Peyer's patch (tissue), 4 donors: ENCODE measurements around the gene ZNF184. TPM values are rescaled to one million over a fixed set of nuclear protein-coding genes. Genes with fewer than 3 reads are reported as not detected.

Source experiments
- DNase-seq, 3 donors: peaks; one replicate each; pipeline ENCODE4 v3.0.0-alpha.2; 2017 to 2019
- H3K27ac ChIP-seq, 4 donors: fragments of 200-600 bp; sonication (generic); one replicate each; pipeline ENCODE4 v1.5.1; 2016 to 2019
- H3K27me3 ChIP-seq, 2 donors: fragments of 200-600 bp; sonication (generic); one replicate each; pipeline ENCODE4 v1.5.1; 2019
- H3K36me3 ChIP-seq, 3 donors: fragments of 200-600 bp; sonication (generic); one replicate each; pipeline ENCODE4 v1.5.1; 2016 to 2019
- H3K4me1 ChIP-seq, 4 donors: fragments of 200-600 bp; sonication (generic); one replicate each; pipeline ENCODE4 v1.5.1; 2016 to 2019
- H3K4me3 ChIP-seq, 4 donors: fragments of 200-600 bp; sonication (generic); 1 replicate in 3 of 4; 2 replicates in 1 of 4; pipeline ENCODE4 v1.5.1; 2016 to 2019; ENCODE audit warnings: mild to moderate bottlenecking in 1 of 4
- H3K9me3 ChIP-seq, 4 donors: fragments of 200-600 bp; sonication (generic); one replicate each; pipeline ENCODE4 v1.5.1; 2016 to 2019; ENCODE audit warnings: mild to moderate bottlenecking in 1 of 4
- POLR2A ChIP-seq, 2 donors: fragments of 450-650 bp; IDR thresholded peaks; one replicate each; pipeline ENCODE4 v1.5.1; 2017; ENCODE audit warnings: antibody characterized with exemption in 2 of 2, mild to moderate bottlenecking in 2 of 2, moderate library complexity in 2 of 2
- total RNA-seq, 4 donors: library from RNA; depleted of rRNA; stranded (reverse); fragments of >200 nt; gene quantifications; one replicate each; pipeline ENCODE4 v1.1.0, GENCODE V29; 2016
- TF ChIP-seq, protein P1 (sequence below), 6 experiments: fragments of 450-650 bp in 4 of 6; fragments of 200-600 bp in 2 of 6; sonication (generic) in 1 of 6; IDR thresholded peaks; one replicate each; pipeline ENCODE4 v1.5.1; 2017 to 2019; ENCODE audit warnings: antibody characterized with exemption in 6 of 6, mild to moderate bottlenecking in 3 of 6, moderate library complexity in 1 of 6

Gene ZNF184
- total RNA-seq, 4 donors from 2014 or later: 4.9 to 6.8 (median 5.8) TPM

DNA sequence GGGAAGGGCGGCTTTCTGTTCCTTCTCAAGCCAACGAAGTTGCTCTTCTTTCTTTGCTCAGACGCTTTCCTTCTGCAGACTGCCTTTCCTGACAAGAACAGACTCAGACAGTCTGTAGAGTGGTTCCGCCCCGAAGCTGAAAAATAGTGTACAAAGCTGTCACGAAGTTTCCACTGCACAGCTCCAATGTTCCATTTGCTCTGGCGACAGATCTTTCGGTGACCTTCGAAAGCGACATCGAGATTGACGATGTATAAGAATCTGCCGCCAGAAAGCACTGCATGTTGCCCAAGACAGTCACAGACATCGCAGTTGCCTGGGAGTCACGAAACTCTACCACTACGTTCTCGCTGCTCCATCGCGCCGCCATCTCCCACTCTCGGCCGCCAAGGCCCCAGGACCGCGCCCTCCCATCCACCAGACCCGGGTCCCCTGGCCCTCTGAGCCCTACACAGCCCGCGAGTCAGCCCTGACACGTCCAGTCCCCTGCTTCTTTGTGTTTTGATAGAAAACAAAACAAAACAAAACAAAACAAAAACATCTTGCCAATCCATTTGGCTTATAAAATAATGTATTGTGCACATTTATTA lies 42.1 kb upstream of the ZNF184 start:
- Histone ChIP-seq H3K27ac (no peak overlapping the region), H3K4me3 (no peak overlapping the region), H3K4me1 (peaks cover 0 to 5% (median 0%) of the 10 kb centered on the region in 4 donors), H3K9me3 (no peaks in the 10 kb centered on the region), H3K27me3 (no peaks in the 10 kb centered on the region), H3K36me3 (no peaks in the 10 kb centered on the region)
- no peak for DNase-seq
- no peak for TF ChIP-seq POLR2A (IDR thresholded peaks at IDR 0.05)
- TF ChIP-seq, protein P1, sequence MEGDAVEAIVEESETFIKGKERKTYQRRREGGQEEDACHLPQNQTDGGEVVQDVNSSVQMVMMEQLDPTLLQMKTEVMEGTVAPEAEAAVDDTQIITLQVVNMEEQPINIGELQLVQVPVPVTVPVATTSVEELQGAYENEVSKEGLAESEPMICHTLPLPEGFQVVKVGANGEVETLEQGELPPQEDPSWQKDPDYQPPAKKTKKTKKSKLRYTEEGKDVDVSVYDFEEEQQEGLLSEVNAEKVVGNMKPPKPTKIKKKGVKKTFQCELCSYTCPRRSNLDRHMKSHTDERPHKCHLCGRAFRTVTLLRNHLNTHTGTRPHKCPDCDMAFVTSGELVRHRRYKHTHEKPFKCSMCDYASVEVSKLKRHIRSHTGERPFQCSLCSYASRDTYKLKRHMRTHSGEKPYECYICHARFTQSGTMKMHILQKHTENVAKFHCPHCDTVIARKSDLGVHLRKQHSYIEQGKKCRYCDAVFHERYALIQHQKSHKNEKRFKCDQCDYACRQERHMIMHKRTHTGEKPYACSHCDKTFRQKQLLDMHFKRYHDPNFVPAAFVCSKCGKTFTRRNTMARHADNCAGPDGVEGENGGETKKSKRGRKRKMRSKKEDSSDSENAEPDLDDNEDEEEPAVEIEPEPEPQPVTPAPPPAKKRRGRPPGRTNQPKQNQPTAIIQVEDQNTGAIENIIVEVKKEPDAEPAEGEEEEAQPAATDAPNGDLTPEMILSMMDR (IDR thresholded peaks at IDR 0.05): no peak

DNA sequence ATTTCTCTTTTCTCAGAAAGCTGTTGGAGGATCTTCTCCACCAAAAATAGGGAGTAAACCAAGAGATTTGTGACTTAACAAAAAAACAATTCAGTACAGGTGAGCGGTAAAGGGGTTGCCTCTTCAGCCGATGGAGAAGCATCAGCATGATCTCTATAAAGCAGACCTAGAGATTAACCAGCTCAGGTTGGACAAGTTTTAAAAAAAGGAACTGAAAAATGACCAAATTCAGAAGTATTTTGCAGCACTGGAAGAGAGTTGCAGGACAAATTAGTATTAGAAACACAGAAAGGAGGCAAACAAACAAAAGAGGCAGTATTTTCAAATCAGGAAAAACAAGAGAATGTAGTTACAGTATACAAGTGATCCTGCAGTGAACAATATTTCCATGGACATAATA lies 39.6 kb upstream of the ZNF184 start:
- H3K4me1 ChIP-seq: no peaks in the 10 kb centered on the region
- no peaks in the 10 kb centered on the region for H3K9me3 ChIP-seq
- TF ChIP-seq, protein P1 (IDR thresholded peaks at IDR 0.05): no peak
- no peak for TF ChIP-seq POLR2A (IDR thresholded peaks at IDR 0.05)
- DNase-seq: no peak
- H3K27me3 ChIP-seq: no peaks in the 10 kb centered on the region
- H3K27ac ChIP-seq: no peak overlapping the region
- H3K36me3 ChIP-seq: no peaks in the 10 kb centered on the region
- no peak overlapping the region for H3K4me3 ChIP-seq

DNA sequence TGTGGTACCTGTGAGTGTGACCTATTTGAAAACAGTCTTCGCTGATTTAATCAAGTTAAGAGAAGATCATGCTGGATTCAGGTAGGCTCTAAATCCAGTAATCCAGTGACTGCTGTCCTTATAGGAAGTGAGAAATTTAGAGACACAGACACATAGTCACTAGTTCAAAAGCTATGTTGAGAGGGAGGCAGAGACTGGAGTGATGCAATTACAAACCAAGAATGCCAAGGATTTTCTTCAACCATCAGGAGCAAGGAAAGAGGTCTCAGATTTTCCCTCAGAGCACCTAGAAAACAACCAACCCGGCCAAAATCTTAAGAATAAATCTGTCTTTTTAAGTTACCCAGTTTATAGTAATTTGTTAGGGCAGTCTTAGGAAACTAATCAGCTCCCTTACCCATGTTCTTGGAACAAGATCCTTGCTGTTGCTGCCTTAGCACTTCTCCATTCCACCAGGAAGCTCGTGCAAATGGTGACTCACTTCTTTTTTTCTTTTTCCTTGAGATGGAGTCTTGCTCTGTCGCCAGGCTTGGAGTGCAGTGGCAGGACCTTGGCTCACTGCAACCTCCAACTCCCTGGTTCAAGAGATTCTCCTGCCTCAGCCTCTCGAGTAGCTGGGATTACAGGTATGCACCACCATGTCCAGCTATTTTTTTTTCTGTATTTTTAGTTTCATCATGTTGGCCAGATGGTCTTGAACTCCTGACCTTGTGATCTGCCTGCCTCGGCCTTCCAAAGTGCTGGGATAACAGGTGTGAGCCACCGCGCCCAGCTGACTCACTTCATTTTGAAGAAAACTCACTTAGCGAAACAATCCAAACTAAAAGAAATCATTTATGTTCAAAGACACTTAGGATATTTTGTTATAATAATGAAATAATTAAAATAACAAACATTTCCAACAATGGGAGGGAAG lies 34.4 kb upstream of the ZNF184 start:
- H3K4me1 ChIP-seq: no peaks in the 10 kb centered on the region
- no peak for DNase-seq
- H3K4me3 ChIP-seq: no peak overlapping the region
- H3K9me3 ChIP-seq: no peaks in the 10 kb centered on the region
- no peak overlapping the region for H3K27ac ChIP-seq
- no peaks in the 10 kb centered on the region for H3K36me3 ChIP-seq
- TF ChIP-seq, protein P1 (IDR thresholded peaks at IDR 0.05): no peak
- no peak for TF ChIP-seq POLR2A (IDR thresholded peaks at IDR 0.05)
- H3K27me3 ChIP-seq: no peaks in the 10 kb centered on the region

DNA sequence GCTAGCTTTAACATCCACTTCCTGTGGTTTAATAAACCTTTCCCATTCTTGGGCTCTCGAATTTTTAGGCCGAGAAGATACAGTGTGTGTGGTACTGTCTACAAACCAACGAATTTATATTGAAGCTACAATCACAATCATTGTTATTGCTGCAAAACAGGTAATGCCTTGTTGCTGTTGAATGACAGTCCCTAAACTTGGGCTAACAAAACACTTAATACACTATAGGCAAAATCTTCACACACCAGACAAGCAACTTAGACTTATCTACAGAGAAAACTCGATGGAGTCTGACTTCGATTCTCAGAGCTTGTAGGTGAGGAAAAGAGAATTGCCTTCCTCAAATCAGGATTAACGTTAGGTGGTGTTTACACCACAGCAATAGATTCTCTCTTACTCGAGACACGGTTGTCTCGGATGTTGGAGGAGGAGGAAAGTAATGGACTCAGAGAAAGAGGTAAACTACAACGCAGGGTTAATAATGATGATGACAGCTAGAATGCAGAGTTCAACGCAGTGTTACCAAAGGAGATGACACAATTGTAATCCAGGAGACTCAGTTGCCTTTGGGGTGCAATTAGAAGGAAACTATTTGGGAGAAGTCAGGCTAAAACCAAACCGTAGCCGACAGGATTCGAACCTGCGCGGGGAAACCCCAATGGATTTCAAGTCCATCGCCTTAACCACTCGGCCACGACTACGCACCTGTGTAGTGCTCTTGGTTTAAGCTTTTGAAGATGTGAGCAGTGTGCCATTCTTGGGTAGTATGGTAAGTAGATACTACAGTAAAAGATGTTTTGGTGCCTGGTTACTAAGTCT lies 32.5 kb upstream of the ZNF184 start:
- H3K4me3 ChIP-seq: no peak overlapping the region
- H3K36me3 ChIP-seq: no peaks in the 10 kb centered on the region
- no peak overlapping the region for H3K27ac ChIP-seq
- no peaks in the 10 kb centered on the region for H3K9me3 ChIP-seq
- no peaks in the 10 kb centered on the region for H3K27me3 ChIP-seq
- H3K4me1 ChIP-seq: no peaks in the 10 kb centered on the region
- TF ChIP-seq, protein P1 (IDR thresholded peaks at IDR 0.05): no peak
- TF ChIP-seq POLR2A (IDR thresholded peaks at IDR 0.05): no peak
- peak in 2 of 3 donors; percentile 53 to 63 for DNase-seq

DNA sequence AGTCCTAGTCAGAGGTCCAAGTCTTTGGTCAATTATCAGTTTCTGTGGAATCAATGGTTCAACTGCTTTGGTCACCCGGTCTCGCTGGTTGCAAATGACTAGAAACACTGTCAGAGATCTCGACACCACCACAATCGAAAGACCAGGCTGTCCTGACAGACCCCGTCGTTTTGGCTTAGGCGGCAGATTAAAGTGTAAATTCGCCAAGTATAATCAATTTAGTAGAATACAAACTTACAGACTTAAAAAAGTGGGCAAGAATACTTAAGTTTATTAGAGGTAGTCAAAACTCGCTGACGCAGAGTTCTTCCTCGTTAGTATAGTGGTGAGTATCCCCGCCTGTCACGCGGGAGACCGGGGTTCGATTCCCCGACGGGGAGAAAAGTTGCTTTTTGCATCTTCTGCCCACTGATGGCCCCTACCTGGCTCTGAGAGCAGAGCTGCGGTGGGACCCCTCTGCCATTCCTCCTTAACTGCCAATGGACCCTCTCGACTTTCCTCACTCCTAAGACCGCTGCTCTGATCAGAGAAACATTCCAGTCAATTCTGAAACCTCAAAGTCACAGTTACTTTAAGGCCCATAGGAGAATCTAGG lies 30.6 kb upstream of the ZNF184 start:
- Histone ChIP-seq H3K36me3 (no peaks in the 10 kb centered on the region), H3K27me3 (no peaks in the 10 kb centered on the region), H3K4me3 (peak overlapping the region; percentile 36 to 47 (median 42)), H3K27ac (peak overlapping the region in 2 of 4 donors; percentile 24 to 60), H3K4me1 (no peaks in the 10 kb centered on the region), H3K9me3 (no peaks in the 10 kb centered on the region)
- TF ChIP-seq, protein P1 (IDR thresholded peaks at IDR 0.05): no peak
- no peak for TF ChIP-seq POLR2A (IDR thresholded peaks at IDR 0.05)
- DNase-seq: peak; percentile 42 to 74 (median 58)
